NB4 (cell line): Measurements from ENCODE around the gene EDNRA.

ENCODE experiments used
- CTCF ChIP-seq: IDR thresholded peaks from one replicate; pipeline ENCODE4 v1.5.1; 2012; ENCODE audit warnings: low read depth, low read length
- POLR2A ChIP-seq: IDR thresholded peaks from 2 replicates; pipeline ENCODE4 v1.6.1; 2011; ENCODE audit warnings: mild to moderate bottlenecking; ENCODE audit not compliant: insufficient read length; ENCODE audit errors: extremely low read depth

DNA sequence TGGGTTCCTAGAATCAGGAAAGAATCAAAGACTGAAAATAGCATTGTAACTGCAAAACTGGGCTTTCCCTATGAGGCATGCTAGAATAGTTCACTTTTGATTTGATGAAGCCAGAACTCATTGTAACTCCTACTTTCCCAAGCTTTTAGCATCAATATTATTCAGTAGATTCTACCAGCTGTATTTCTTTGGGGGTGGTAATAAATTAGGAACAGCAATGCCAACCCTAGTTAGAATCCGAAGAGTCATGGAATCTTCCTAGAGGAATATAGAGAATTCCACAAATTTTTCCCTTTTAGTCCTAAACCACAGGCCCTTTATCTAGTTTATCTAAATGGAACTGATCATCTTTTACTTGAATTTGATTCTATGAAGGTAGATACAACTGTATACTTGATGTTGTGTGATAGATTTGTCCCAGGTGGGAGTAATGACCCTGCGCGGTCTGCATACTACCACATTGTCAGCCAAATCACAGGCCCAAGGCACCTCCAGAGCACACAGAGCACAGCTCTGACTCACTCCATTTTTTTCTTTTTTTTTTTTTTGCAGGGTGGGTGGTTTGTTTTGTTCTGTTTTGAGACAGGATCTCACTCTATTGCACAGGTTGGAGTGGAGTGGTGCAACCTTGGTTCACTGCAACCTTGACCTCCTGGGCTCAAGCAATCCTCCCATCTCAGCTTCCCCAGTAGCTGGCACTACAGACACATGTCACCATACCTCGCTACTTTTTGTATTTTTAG is 66.6 kb downstream of the EDNRA start:
- TF ChIP-seq POLR2A (no peak), CTCF (no peak)
